NCI-H226 (cell line): ENCODE measurements around the gene TMEM50A.
"Not testable (repeated sequence)": the region's sequence is repeated elsewhere in the genome, so short reads cannot be mapped to it uniquely, and the experiment has no call there.

Source experiments
- DNase-seq: peaks from one replicate; pipeline ENCODE4 v3.0.0-alpha.2; 2015

Gene TMEM50A

DNA sequence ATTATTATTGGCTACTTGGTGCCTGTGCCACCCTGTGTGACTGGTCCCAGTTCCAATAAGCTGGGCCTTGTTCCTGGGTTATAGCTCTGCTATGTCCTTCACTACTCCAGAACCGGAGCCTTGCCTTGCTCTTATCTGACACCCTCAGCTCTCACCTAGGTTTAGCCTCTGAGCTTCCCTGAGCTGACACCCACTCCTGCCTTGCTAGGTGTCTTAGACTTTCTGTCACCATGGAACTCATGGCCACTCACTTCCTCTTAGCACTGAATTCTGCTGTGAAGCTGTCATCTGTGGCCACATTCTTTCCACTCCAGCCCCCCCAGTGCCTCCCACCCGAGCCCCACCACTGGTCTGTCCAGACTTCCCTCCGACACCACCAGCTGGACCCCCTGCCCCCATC lies 51.6 kb downstream of the TMEM50A start:
- DNase-seq = not testable (repeated sequence)

DNA sequence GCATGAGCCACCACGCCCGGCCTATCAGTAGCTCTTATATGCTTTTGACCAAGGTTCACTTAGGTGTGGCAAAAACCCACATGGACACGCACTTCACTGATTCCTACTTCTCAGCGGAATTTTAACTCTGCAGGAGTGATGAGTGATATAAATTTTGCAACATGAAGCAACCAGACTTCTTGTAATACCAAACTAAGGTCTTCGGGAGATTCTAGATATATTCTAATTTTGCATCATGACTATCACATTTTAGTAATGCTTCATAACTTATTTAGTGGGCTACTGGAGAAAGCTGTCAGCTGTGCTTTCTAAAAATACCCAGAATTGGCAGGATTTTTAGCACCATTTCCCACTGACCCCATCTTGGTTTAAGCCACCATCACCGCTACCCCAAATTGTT lies 54.7 kb downstream of the TMEM50A start:
- no peak for DNase-seq

GRCh38 chr1:25397549-25397948 lies 59.4 kb downstream of the TMEM50A start:
- DNase-seq = not testable (repeated sequence)

DNA sequence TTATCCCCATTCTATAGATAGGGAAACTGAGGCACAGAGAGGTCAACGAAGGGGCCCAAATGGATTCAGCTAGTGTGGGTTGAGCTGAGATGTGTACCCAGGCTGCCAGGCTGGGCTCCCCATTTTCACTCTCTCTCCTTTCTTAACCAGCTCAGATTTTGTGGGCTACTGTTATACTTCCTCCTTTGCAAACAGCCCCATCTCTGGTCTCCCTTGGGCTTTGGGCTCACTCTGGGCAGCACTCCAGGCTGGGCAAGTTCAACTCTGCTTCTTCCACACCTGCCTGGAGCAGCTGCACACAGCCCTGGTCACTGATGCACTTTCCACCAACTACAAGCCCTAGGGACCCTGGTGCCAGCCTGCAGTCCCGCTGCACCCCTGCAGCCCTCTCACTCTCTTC lies 59.9 kb downstream of the TMEM50A start:
- DNase-seq = not testable (repeated sequence)

GRCh38 chr1:25402947-25403803 lies 65.0 kb downstream of the TMEM50A start:
- DNase-seq = not testable (repeated sequence)

DNA sequence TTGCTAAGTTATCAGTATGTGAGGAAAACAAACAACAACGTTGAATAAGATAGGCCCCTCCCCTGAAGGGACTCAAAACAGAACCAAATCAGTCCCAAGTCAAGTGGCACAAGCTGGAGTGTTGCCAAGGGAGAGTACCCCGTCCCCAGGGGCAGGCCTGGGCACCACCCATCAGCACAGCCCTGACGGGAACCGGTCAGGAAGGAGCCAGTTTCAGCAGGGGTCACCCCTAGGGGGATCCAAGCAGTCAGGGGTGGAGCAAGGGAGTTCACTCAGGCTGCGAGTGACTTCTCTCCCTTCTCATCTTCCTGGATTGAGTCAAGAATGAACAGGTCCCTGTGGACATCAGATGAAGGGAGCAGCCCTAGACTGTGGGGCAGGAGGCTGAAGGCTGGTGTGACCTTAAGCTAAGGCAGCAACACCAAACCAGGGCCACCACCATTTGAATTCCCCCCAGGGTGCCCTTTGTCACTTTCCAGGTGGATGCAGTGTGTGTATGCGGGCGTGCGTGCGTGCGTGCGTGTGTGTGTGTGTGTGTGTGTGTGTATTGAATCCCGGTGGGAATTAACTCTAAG lies 67.7 kb downstream of the TMEM50A start:
- not testable (repeated sequence) for DNase-seq

- not testable (repeated sequence) for DNase-seq
These were observed 71.7 kb downstream of the TMEM50A start for GRCh38 chr1:25409641-25410427.
